HG03066 (cell line): Measurements from ENCODE around the gene CYB5RL.
"Not testable (repeated sequence)": the region's sequence is repeated elsewhere in the genome, so short reads cannot be mapped to it uniquely, and the experiment has no call there.

Experiments used
- ATAC-seq: cut with Tn5 transposase; IDR thresholded peaks from one replicate; pipeline ENCODE4 v1.9.1; 2021; ENCODE audit warnings: low read depth; ENCODE audit not compliant: unreplicated experiment

Gene CYB5RL

DNA sequence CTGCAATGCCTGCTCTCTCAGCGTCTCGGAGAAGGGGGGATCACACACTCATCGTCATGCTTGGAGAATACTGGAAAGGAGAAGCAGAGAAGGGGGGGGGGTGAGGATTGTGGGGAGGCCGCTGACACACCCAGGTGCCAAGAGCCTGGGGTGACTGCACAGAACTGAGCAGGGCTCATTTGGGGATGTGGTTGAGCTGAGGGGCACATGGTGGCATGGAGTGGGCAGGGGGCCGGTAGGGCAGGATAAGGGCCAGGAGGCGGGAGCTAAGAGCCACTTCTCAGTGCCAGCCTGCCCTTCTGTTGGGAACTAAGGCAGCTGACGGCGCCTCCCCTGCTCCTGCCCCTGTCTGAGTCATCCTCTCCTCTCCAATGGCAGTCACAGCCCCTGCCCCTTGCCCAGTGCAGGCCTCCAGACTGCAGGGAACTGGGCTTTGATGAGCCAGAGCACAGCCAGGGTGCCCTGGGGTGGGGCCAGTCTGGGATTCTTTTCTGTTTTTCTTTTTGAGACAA is 27.3 kb upstream of the CYB5RL start:
- no peak for ATAC-seq

DNA sequence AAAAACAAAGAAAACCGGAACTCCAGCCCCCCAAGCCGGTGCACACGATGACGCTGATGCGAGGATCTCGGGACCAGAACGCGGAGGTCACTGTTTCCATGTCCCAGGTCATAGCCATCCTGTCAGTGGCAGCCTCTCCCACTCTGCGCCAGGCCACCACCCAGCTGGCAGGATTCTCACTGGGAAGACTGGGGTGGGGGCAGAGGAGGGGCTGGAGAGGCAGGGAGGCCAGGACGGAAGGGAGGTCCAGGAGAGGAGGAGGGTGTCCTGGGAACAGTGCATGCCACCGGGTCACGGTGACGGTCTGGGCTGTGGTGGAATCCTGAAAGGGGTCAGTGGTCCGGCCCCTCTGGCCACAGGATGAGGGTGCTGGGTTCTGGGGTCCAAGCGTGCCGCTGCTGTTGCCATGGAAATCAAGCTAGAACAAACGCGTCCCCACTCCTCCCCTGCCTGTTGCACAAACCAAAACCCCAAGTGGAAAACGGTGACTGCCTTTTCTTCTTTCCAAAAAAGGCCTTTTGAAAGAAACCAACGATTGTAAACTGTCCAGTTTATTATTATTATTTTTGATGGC is 26.2 kb upstream of the CYB5RL start:
- no peak for ATAC-seq

DNA sequence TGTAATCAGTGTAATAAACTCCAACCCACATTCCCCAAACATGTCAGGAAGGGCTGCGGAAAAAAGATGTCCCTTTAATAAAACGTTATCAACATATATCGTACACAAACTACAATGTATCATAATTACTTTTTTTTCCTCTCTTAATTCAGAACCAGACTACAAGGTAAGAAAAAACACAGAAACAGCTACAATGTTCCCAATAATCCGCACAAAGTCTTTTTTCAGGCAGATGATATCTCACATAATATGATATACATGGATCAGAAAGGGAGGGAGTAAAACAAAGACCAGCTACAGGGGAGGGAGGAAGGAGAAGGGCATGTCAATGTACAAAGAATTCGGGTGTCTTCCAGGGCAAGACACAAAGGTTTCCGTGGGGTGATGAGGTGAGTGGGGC is 25.5 kb upstream of the CYB5RL start:
- no peak for ATAC-seq

DNA sequence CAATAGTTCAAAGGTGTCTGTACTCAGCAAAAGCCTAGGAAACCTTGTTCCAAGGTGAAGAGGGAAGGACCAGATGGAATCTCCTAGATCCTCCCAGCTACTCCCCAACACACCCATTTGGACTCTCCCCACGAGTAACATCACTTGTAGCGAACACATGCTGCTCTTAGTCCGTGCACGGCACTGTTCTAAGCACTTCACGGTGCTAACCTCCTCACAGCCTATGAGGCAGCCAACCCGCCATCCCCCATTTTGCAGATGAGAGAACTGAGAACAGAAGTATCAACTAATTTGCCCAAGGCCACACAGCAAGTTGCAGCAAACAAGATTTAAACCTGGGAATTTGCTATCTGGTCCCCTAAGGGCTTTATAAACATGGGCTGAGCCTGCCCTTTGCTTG is 24.4 kb upstream of the CYB5RL start:
- no peak for ATAC-seq

- no peak for ATAC-seq
Measured at GRCh38 chr1:54223441-54224202, 23.8 kb upstream of the CYB5RL start.

DNA sequence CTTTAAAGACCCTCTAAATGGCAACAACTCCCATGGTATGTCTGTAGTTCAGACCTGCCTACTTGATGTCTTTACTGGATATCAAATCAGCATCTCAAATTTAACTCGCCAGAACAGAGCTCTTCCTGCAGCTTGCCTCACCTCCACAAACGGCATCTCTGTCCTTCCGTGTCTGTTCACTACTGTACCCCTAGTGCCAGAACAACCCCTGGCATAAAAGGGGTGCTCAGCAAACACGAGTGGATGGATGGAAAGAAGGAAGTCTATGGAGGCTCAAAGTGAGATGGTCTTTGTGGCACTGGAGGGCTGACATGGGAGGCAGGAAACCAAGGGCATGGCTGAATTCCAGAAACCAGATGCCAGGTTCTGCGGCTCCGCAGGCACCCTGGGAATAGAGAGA is 22.9 kb upstream of the CYB5RL start:
- no peak for ATAC-seq

DNA sequence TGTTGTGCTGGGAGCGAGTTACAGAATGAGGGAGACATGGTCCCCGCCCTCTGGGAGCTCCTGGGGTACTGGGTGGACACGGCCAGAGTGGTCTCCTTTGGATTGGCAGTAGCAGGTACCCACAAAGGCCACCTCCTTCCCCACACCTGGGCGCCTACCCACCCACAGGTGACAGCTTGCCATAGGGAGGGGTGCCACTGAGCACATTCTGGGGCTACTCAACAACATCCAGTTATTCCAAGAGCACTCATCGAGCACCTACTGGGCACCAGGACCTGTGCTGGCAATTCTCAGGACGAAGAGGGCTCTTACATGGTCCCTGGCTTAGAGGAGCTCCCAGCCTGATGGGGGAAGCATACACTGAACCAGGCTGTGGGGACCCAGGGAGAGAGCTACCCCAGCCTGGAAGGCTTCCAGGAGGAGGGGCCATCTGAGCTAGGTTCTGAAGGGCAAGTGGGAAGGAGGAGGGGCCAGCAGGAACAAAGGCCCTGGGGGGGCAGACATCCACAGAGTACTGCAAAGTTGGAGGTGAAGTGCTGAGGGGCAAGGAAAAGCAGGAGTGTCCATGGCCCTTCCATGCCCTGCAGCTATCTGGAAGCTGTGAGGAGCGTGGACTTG is 22.1 kb upstream of the CYB5RL start:
- no peak for ATAC-seq

GRCh38 chr1:54221113-54221834 is 21.4 kb upstream of the CYB5RL start:
- no peak for ATAC-seq

GRCh38 chr1:54220004-54220811 is 20.4 kb upstream of the CYB5RL start:
- no peak for ATAC-seq

- ATAC-seq = no peak
Measured at GRCh38 chr1:54219688-54220003, 19.8 kb upstream of the CYB5RL start.

DNA sequence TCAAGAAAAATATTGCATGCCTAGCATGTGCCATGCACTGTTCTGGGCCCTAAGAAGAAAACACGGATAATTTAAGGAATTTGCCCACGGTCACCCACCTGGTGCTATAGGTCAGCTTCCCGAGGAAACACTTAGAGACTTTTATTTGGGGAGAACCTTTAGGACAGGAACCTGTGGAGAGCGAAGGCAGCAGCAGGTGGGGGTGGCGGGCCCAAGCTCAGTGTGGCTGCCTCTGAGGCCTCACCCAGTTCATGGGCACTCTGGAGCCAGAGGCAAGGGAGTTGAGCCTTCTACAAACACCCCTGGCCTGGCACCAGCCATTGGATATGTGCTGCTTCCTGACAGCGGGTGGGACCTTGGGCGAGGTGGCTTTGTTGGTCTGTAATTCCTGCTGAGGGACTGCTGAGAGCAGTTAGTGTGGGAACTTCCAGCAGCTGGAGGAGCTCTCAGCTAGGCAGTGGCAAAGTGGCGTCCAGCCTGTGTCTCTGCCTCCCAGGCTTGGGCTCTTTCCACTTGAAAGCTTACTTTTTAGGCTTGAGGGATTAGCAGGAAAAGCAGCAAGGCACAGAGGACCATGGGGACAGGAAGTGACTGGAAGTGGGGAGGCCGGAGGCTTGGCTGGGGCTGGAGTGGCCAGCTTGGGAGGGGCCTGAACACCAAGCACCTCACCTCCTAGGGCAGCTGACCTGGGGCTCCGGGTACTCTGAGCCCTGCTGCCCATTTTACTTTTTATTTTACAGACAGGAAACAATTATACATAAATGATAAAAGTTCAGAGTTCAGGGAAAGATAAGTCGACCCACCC is 19.3 kb upstream of the CYB5RL start:
- no peak for ATAC-seq

- ATAC-seq = no peak
Measured at GRCh38 chr1:54215523-54215922, 15.7 kb upstream of the CYB5RL start.

GRCh38 chr1:54212872-54213271 is 13.0 kb upstream of the CYB5RL start:
- no peak for ATAC-seq

GRCh38 chr1:54207896-54208295 is 8.1 kb upstream of the CYB5RL start:
- ATAC-seq = not testable (repeated sequence)

DNA sequence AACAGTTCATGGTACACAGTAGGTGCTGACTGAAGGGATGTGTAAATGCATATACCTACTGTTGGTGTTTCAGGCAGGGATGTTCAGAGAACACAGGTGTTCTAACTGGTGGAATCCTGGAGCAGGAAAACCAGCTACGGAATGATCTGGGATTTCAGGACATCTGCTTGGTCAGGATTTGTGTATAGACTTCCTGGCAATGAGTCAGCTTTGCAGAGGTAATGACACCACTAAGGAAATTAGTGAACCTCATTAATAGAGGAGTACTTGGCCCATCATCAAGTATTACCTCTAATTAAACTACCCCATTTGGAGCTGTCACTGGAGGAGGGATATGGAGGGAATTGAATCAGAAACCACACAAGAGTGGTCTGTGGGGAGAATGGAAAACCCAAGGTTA is 7.5 kb upstream of the CYB5RL start:
- no peak for ATAC-seq

DNA sequence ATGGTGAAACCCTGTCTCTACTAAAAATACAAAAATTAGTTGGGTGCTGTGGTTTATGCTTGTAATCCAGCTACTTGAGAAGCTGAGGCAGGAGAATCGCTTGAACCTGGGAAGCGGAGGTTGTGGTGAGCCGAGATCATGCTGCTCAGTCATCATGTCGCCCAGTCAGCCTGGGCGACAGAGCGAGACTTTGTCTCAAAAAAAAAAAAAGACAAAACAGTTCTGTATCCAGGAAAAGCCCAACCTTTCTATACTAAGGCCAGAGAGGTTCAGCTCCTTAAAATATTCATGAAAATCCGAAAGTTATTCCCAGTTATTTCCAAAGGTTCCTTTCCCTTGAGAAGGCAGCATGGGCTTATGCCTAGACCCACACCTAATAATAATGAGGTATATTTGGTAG is 4.4 kb upstream of the CYB5RL start:
- no peak for ATAC-seq

- ATAC-seq = peak; percentile 18
Measured at GRCh38 chr1:54200519-54200997, 728 bp upstream of the CYB5RL start.

DNA sequence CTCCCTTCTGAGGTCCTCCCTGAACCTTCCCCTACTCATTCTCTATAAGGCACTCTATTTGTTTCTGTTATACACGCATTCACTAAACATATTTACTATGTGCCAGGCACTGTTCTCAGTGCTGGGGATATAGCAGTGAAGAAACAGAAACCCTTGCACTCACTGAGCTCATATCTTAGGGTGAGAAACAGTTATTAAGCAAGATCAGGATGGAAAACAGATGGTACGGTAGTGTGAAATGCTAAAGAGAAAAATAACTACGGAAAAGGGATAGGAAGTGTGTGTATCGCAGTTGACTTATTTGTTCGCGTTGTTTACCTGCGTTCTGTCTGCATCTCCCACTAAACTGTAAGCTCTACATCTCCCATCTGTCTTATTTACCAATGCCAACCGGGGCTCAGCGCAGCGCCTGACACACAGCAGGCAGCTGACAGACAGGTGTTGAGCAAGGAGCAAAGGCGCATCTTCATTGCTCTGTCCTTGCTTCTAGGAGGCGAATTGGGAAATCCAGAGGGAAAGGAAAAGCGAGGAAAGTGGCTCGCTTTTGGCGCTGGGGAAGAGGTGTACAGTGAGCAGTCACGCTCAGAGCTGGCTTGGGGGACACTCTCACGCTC is 572 bp downstream of the CYB5RL start:
- no peak for ATAC-seq

DNA sequence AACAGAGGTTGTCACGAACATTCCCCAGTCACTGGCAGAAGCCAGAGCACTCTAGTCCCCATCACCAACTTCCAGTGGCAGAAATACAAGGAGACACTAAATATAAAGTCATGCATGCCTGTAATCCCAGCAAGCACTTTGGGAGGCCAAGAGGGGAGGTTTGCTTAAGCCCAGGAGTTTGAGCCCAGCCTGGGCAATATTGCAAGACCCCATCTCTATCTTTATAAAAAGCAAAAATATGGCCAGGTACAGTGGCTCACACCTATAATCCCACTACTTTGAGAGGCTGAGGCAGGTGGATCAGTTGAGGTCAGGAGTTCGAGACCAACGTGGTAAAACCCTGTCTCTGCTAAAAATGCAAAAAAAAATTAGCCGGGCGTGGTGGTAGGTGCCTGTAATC is 6.4 kb downstream of the CYB5RL start:
- no peak for ATAC-seq
